K562 (cell line): ENCODE measurements around the gene USP48. TPM values are rescaled to one million over a fixed set of nuclear protein-coding genes. Genes with fewer than 3 reads are reported as not detected.

ENCODE experiments used
- ATAC-seq: fragments of 200-7000 bp; cut with Tn5 transposase; 3 replicates; pipeline ENCODE4 v1.9.1; 2020; ENCODE audit warnings: moderate library complexity
- BruUV-seq: library from RNA; stranded (reverse); fragments of 400-500 nt; replicated peaks from 2 replicates; lab custom pipeline; 2021; lab: Mats Ljungman, UMichigan
- CTCF ChIA-PET: fragments of 300-600 bp; formaldehyde crosslinking; extraction: SDS; loops from one replicate; lab custom pipeline; 2021; ENCODE audit warnings: low intra/inter-chr PET ratio; lab: Yijun Ruan, JAX
- POLR2A ChIA-PET: fragments of 300-600, 350-650 bp; sonication (Branson Sonifier 250); formaldehyde crosslinking; extraction: SDS; loops from one replicate; lab custom pipeline; 2021; ENCODE audit warnings: antibody characterized with exemption, inconsistent platforms; lab: Yijun Ruan, JAX
- DNase-seq, 4 experiments: peaks; one replicate each; pipeline versions ENCODE4 v3.0.0 to v3.0.0-alpha.2; 2011 to 2018; ENCODE audit warnings: low spot score in 3 of 4, mixed read lengths in 3 of 4; ENCODE audit errors: extremely low read depth in 1 of 4
- FAIRE-seq: peaks from 2 replicates; lab custom pipeline; 2011; peaks lifted over from hg19 to GRCh38; lab: Jason Lieb, UNC
- H2AFZ ChIP-seq: 2 replicates; pipeline ENCODE4 v1.6.0; 2011; ENCODE audit warnings: low read depth, low read length, control low read depth, inconsistent platforms
- H3K27ac ChIP-seq: fragments of 200-600 bp; 3 replicates; pipeline ENCODE4 v1.8.0; 2011; ENCODE audit warnings: low read depth, mild to moderate bottlenecking, control low read depth, inconsistent platforms, low read length, moderate library complexity, mixed read lengths; ENCODE audit errors: extremely low read depth
- H3K27me3 ChIP-seq, 2 experiments: fragments of 300-600 bp in 1 of 2; 2 replicates in 1 of 2; 3 replicates in 1 of 2; pipeline versions ENCODE4 v1.6.0 to v1.8.0; 2011; ENCODE audit warnings: inconsistent platforms in 2 of 2, low read length in 2 of 2, mild to moderate bottlenecking in 1 of 2, mixed read lengths in 1 of 2, moderate library complexity in 1 of 2; ENCODE audit not compliant: control insufficient read depth in 2 of 2, insufficient read depth in 2 of 2
- H3K36me3 ChIP-seq: fragments of 300-600 bp; 3 replicates; pipeline ENCODE4 v1.8.0; 2011; ENCODE audit warnings: mild to moderate bottlenecking, low read length, inconsistent platforms; ENCODE audit not compliant: control insufficient read depth, insufficient read depth
- H3K4me1 ChIP-seq, 2 experiments: fragments of 200-600 bp in 1 of 2; replicated peaks in 1 of 2; 2 replicates in 1 of 2; 3 replicates in 1 of 2; pipeline versions ENCODE4 v1.5.1 to v1.8.0; 2011; ENCODE audit warnings: inconsistent platforms in 2 of 2, low read length in 2 of 2, mild to moderate bottlenecking in 1 of 2, mixed read lengths in 1 of 2, moderate library complexity in 1 of 2; ENCODE audit not compliant: control insufficient read depth in 2 of 2, insufficient read depth in 2 of 2
- H3K4me2 ChIP-seq: 2 replicates; pipeline ENCODE4 v1.6.1; 2011; ENCODE audit warnings: low read length, control low read depth, inconsistent platforms, mixed read lengths; ENCODE audit not compliant: insufficient read depth
- H3K4me3 ChIP-seq: fragments of 200-600 bp; sonication (generic), shearing (Covaris generic); 2 replicates; pipeline ENCODE4 v1.5.1; 2016; ENCODE audit warnings: control low read depth, inconsistent platforms
- H3K79me2 ChIP-seq: fragments of 200-600 bp; 3 replicates; pipeline ENCODE4 v1.8.0; 2011; ENCODE audit warnings: low read length, inconsistent platforms; ENCODE audit not compliant: control insufficient read depth, insufficient read depth
- H3K9ac ChIP-seq, 2 experiments: 2 replicates each; pipeline versions ENCODE4 v1.6.0 to v1.6.1; 2011; ENCODE audit warnings: low read depth in 2 of 2, low read length in 2 of 2, control low read depth in 1 of 2, inconsistent platforms in 1 of 2, mild to moderate bottlenecking in 1 of 2, mixed read lengths in 1 of 2; ENCODE audit not compliant: insufficient read depth in 1 of 2
- H3K9me1 ChIP-seq: one replicate; pipeline ENCODE4 v1.6.0; 2011; ENCODE audit warnings: inconsistent platforms, mild to moderate bottlenecking, low read length, moderate library complexity; ENCODE audit not compliant: control insufficient read depth, insufficient read depth
- H3K9me3 ChIP-seq: replicated peaks from 2 replicates; pipeline ENCODE4 v1.5.1; 2011; ENCODE audit warnings: low read depth, low read length, inconsistent platforms; ENCODE audit not compliant: control insufficient read depth, insufficient read depth
- H4K20me1 ChIP-seq: replicated peaks from 2 replicates; pipeline ENCODE4 v1.6.1; 2011; ENCODE audit warnings: low read length, inconsistent platforms, mixed read lengths; ENCODE audit not compliant: control insufficient read depth, insufficient read depth
- DPF2 ChIP-seq: fragments of 450-650 bp; IDR thresholded peaks from 2 replicates; pipeline ENCODE4 v1.6.1; 2016
- E2F3 ChIP-seq: fragments of 250-450 bp; sonication (Bioruptor Pico); IDR thresholded peaks from 2 replicates; pipeline ENCODE4 v1.4.0; 2020; ENCODE audit warnings: mild to moderate bottlenecking
- HDAC8 ChIP-seq: fragments of 450-650 bp; IDR thresholded peaks from 2 replicates; pipeline ENCODE4 v1.6.1; 2016; ENCODE audit warnings: mild to moderate bottlenecking, missing genetic modification characterization, moderate library complexity, missing compliant biosample characterization
- KLF16 ChIP-seq: IDR thresholded peaks from 2 replicates; pipeline ENCODE4 v1.6.1; 2016; ENCODE audit warnings: antibody characterized with exemption
- MBD2 ChIP-seq: sonication (generic); IDR thresholded peaks from 2 replicates; pipeline ENCODE4 v1.6.1; 2016; ENCODE audit warnings: low read depth, borderline replicate concordance
- MIER1 ChIP-seq: fragments of 450-650 bp; IDR thresholded peaks from 2 replicates; pipeline ENCODE4 v1.6.1; 2016; ENCODE audit warnings: antibody characterized with exemption, mild to moderate bottlenecking, low read depth
- RUNX1 ChIP-seq: sonication (generic); IDR thresholded peaks from 2 replicates; pipeline ENCODE4 v1.6.1; 2016; ENCODE audit warnings: antibody characterized with exemption, low read depth
- TARDBP ChIP-seq: fragments of 450-650 bp; IDR thresholded peaks from 2 replicates; pipeline ENCODE4 v1.6.1; 2016
- ZNF184 ChIP-seq: sonication (generic); formaldehyde crosslinking; IDR thresholded peaks from 2 replicates; pipeline ENCODE4 v1.5.0; 2020; ENCODE audit warnings: missing genetic modification reagents
- ZNF57 ChIP-seq: fragments of 450-650 bp; formaldehyde crosslinking; IDR thresholded peaks from 2 replicates; pipeline ENCODE4 v1.4.0; 2020; ENCODE audit warnings: mild to moderate bottlenecking, moderate library complexity
- ZNF583 ChIP-seq: fragments of 250-450 bp; sonication (Bioruptor Pico); IDR thresholded peaks from 2 replicates; pipeline ENCODE4 v1.4.0; 2020
- ZNF76 ChIP-seq: fragments of 250-450 bp; sonication (Bioruptor Pico); IDR thresholded peaks from 2 replicates; pipeline ENCODE4 v1.4.0; 2020; ENCODE audit warnings: mild to moderate bottlenecking, moderate library complexity, borderline replicate concordance
- whole genome bisulfite sequencing: fragments of 100-300 bp; shearing (Covaris generic); methylation state at CpG from one replicate; pipeline ENCODE4 v1.1.6; 2016; ENCODE audit warnings: low coverage, mixed read lengths; ENCODE audit not compliant: insufficient coverage; ENCODE audit errors: missing lambda C conversion rate; 5-methylcytosine and 5-hydroxymethylcytosine counted together
- in situ Hi-C: fragments of 300-500 bp; cut with MboI; formaldehyde crosslinking; loops from 4 replicates; pipeline ENCODE4 v1.15.0; 2018; ENCODE audit warnings: inconsistent platforms, mixed read lengths
- intact Hi-C: fragments of 100-400 bp; cut with micrococcal nuclease; formaldehyde crosslinking; loops from 2 replicates; pipeline ENCODE4 v1.14.2; 2022
- polyA plus RNA-seq, 8 experiments: library from polyadenylated mRNA; depleted of rRNA in 4 of 8; stranded (reverse) in 5 of 8; unstranded in 3 of 8; fragments of >200 nt; fragmentation: Nextera tagmentation in 2 of 8; fragmentation: Illumina TruSeq in 1 of 8; extraction: Ambion mirVana in 2 of 8; extraction: Trizol in 1 of 8; gene quantifications; 2 replicates each; pipeline versions ENCODE4 v1.2.1 to v1.2.3, GENCODE V29; 2011 to 2014; ENCODE audit warnings: inconsistent platforms in 1 of 8, missing spikeins in 1 of 8
- total RNA-seq, 7 experiments: library from RNA; depleted of rRNA in 6 of 7; stranded (reverse); fragments of >200 nt in 6 of 7; fragmentation: Illumina TruSeq in 2 of 7; extraction: Trizol in 2 of 7; gene quantifications; 2 replicates each; pipeline versions ENCODE4 v1.2.1 to v1.2.3, GENCODE V29; 2011 to 2021; ENCODE audit warnings: low replicate concordance in 1 of 7

The USP48 gene
- total and polyA plus RNA-seq, 9 of the 15 experiments (the other 6 are each of a cell fraction or from before 2014, with no cell fraction given) = 23.3 to 123 (median 106) TPM

DNA sequence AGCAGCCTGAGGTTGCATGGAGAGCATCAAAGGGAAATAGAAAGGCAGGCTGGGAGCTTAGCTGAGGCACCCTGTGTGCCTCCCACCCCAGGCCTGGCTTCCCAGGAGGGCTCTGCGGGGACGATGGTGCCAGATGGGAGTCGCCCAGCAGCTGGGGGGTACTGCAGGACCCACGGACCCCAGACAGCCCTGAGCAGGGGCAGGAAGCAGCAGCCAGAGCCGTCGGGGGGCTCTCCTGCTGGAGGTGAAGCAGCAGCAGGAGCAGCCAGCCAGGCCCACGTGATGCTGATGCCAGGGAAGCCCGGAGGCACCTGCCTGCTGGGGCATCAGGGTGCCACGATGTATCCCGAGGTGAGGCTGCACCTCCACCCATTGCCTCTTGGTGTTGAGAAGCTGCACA lies 134.2 kb downstream of the USP48 start:
- Histone ChIP-seq H2AFZ (no peak overlapping the region), H3K4me3 (no peak overlapping the region), H3K79me2 (peaks cover 14% of the 10 kb centered on the region), H4K20me1 (peaks cover 44% of the 10 kb centered on the region), H3K36me3 (peaks cover 16% of the 10 kb centered on the region; the same call in 2 of the 3 replicates), H3K9me3 (no peaks in the 10 kb centered on the region), H3K27ac (no peak overlapping the region), H3K9me1 (peaks cover 7% of the 10 kb centered on the region), H3K4me2 (no peak overlapping the region), H3K27me3 (no peaks in the 10 kb centered on the region; a peak in 1 of 5 replicates), H3K9ac (peak overlapping the region in 1 of 2 experiments; percentile 47; a peak in 1 of 4 replicates), H3K4me1 (peaks cover 26 to 53% of the 10 kb centered on the region in 2 experiments; a peak in 4 of 5 replicates)
- DNase-seq (no peak), ATAC-seq (no peak), FAIRE-seq (no peak)
- ChIA-PET POLR2A (interaction anchor here (0.7 kb wide), 1 partner anchor 407 kb away, joined by 4 read pairs; no protein-coding TSS in a partner anchor), CTCF (no interaction called here)
- in situ Hi-C loops (no loop called here), intact Hi-C loops (no loop called here)
- TF ChIP-seq MBD2 (no peak), E2F3 (CRISPR knock-in tag) (no peak), MIER1 (no peak), DPF2 (no peak), ZNF76 (CRISPR knock-in tag) (no peak), RUNX1 (no peak), KLF16 (no peak), ZNF184 (CRISPR knock-in tag) (no peak), ZNF57 (CRISPR knock-in tag) (no peak), TARDBP (no peak), HDAC8 (tag) (no peak), ZNF583 (CRISPR knock-in tag) (no peak)
- 55% methylated on average over 9 of the region's 10 CpGs for WGBS
- no TSS peak for BruUV-seq
